ENCODE measurements around the gene SESN1. TPM values are rescaled to one million over a fixed set of nuclear protein-coding genes. Genes with fewer than 3 reads are reported as not detected.

SESN1 gene
- total RNA-seq, 2 experiments from 2014 or later = 22.1 to 23.3 TPM

Other genes with a start within 250 kb of the SESN1 start
- 1 to 10 TPM; 2.7 to 4.6 TPM for gene ARMC2, start 246.4 kb downstream of the SESN1 start, total RNA-seq
- gene CEP57L1, start 661 bp upstream of the SESN1 start, total RNA-seq = 10 to 100 TPM; 25.0 to 25.8 TPM